ENCODE data around the gene CR2. TPM values are rescaled to one million over a fixed set of nuclear protein-coding genes. Genes with fewer than 3 reads are reported as not detected.

The CR2 gene
- 1.0 TPM for polyA plus RNA-seq (2013)

DNA sequence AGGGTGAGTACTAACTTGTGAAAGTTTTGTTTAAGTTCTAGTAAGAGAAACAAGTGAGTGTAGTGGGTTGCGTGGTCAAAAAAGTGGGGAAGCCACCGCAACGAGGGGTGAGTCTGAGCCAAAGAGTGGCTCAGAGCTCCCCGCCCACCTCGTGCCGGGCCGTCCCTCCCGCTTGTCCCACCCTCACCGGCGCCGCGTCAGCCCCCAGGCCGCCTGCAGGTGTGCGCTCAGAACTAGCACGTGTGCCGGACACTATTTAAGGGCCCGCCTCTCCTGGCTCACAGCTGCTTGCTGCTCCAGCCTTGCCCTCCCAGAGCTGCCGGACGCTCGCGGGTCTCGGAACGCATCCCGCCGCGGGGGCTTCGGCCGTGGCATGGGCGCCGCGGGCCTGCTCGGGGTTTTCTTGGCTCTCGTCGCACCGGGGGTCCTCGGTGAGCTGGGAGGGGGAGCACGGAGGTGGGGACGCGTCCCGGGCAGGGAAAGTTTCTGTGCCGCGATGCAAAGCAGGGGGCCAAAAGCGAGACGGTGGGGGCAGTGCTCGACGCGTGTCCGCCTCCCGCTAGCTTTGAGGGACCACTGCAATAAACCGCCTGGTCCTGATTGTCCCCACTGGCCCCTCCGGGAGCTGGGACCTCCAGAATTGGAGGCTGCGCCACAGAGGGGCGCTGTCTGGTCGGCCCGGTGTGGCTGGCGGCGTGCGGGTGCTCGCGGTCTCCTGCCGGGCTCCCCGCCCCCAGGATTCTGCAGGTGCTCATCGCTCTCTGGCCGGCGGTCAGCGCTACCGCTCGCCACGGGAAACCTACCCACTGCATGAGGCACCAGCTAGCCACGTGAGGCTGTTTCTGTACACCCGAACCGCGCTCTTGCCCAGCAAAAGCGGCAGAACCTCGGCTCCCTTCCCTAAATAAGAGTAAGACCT, at the start of gene CR2:
CR2 (plus strand) TSS at position 283 of the 919 bp plus-strand sequence; CDS start at position 374, 91 bp downstream.
- peak; percentile 34 to 75 (median 61) for DNase-seq
- POLR2A ChIA-PET, result interaction anchor here (0.6 to 0.7 kb wide), 2 partner anchors 407 to 930 kb away, joined by 3 to 4 read pairs; no protein-coding TSS in a partner anchor
- Histone ChIP-seq H3K9me3 (ENCODE audit: control extremely low read depth in 1 of 5, control insufficient read depth in 4 of 5, insufficient read depth in 2 of 5, low read depth in 1 of 5, low read length in 4 of 5) (no peaks in the 10 kb centered on the region), H3K4me1 (ENCODE audit: control extremely low read depth in 1 of 4, control insufficient read depth in 4 of 4, insufficient read depth in 4 of 4, low read length in 3 of 4) (peaks cover 3 to 14% (median 12%) of the 10 kb centered on the region in 4 experiments), H3K4me3 (ENCODE audit: control insufficient read depth in 1 of 7, extremely low read depth in 1 of 7, insufficient read depth in 4 of 7, low read depth in 2 of 7, low read length in 6 of 7) (peak within 1 kb of the TSS; percentile 34 to 74 (median 57)), H3K27me3 (replicated peaks in 2 of 5; ENCODE audit: control insufficient read depth in 4 of 5, insufficient read depth in 5 of 5, low read length in 4 of 5) (peaks cover 0 to 39% (median 13%) of the 10 kb centered on the region in 5 experiments), H3K36me3 (ENCODE audit: control insufficient read depth in 4 of 4, insufficient read depth in 4 of 4, low read length in 3 of 4) (no peaks in the 10 kb centered on the region), H3K27ac (ENCODE audit: insufficient read depth in 1 of 2, low read depth in 1 of 2, low read length in 2 of 2, poor library complexity in 1 of 2, severe bottlenecking in 2 of 2) (no peak within 1 kb of the TSS)
- CTCF ChIA-PET, result interaction anchor here (0.6 to 1.9 kb wide), 6 partner anchors 9 to 45 kb away, joined by 3 to 7 read pairs (median 4); no protein-coding TSS in a partner anchor
- WGBS (ENCODE audit: insufficient coverage), result under 1% methylated on average over 64 of the region's 75 CpGs

DNA sequence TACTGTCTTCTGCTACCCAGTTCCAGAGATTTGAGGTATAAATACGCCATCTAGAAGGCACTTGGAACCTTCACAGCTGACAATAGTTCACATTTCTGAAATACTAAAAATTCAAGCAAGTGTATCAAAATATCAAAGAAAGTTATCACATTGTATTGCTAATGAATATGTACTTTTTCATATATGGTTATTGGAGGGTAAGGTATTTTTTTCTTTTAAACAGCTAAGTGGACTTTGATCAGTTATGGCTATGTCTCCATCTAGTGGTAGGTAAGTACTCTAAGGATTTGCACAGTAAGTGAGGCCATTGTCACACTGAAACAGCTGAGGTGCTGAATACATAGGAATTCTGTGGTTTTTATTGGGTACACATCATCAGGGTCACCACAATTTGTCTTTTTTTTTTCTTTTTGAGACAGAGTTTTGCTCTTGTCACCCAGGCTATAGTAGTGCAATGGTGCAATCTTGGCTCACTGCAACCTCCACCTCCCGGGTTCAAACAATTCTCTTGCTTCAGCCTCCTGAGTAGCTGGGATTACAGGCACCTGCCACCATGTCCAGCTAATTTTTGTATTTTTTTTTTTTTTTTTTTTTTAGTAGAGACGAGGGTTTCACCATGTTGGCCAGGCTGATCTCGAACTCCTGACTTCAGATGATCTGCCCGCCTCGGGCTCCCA, 49.1 kb upstream of the CR2 start:
- ChIA-PET POLR2A (interaction anchor here (0.6 kb wide), 4 partner anchors 95 to 437 kb away, joined by 3 to 4 read pairs (median 4); no protein-coding TSS in a partner anchor), CTCF (interaction anchor here (0.6 to 3.7 kb wide), 28 partner anchors 8 to 977 kb away, joined by 3 to 38 read pairs (median 3); partner anchors contain the start of genes C4BPA, CD55 and CR1)
- H3K4me3 ChIP-seq (ENCODE audit: control insufficient read depth in 1 of 7, extremely low read depth in 1 of 7, insufficient read depth in 4 of 7, low read depth in 2 of 7, low read length in 6 of 7), result no peak overlapping the region
- DNase-seq, result peak; percentile 70 to 84 (median 81)
- peaks cover 0 to 3% (median 0%) of the 10 kb centered on the region in 5 experiments for H3K9me3 ChIP-seq (ENCODE audit: control extremely low read depth in 1 of 5, control insufficient read depth in 4 of 5, insufficient read depth in 2 of 5, low read depth in 1 of 5, low read length in 4 of 5)
- H3K36me3 ChIP-seq (ENCODE audit: control insufficient read depth in 4 of 4, insufficient read depth in 4 of 4, low read length in 3 of 4), result no peaks in the 10 kb centered on the region
- no peak overlapping the region for H3K27ac ChIP-seq (ENCODE audit: insufficient read depth in 1 of 2, low read depth in 1 of 2, low read length in 2 of 2, poor library complexity in 1 of 2, severe bottlenecking in 2 of 2)
- no peaks in the 10 kb centered on the region for H3K27me3 ChIP-seq (replicated peaks in 2 of 5; ENCODE audit: control insufficient read depth in 4 of 5, insufficient read depth in 5 of 5, low read length in 4 of 5)
- WGBS (ENCODE audit: insufficient coverage), result no CpG with 5 or more reads among the region's 6 CpGs
- H3K4me1 ChIP-seq (ENCODE audit: control extremely low read depth in 1 of 4, control insufficient read depth in 4 of 4, insufficient read depth in 4 of 4, low read length in 3 of 4), result peaks cover 0 to 6% (median 1%) of the 10 kb centered on the region in 4 experiments

DNA sequence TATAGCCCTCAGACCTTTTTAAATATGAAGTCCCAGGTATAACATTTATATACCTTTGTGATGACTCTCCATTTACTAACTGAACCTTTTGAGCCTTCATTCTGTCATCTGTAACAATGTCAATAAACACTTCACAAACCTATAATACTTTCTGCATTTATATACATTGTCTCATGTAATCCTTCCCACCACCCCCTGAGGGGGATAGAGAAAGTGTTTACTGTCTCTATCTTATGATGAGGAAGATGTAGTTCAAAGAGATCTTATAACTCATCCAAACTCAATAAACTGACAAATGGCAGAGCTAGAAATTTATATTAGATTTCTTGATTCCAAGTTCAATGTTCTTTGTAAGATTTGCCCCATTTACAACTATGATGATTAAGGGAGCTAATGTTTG, 48.3 kb upstream of the CR2 start:
- no peaks in the 10 kb centered on the region for H3K27me3 ChIP-seq (replicated peaks in 2 of 5; ENCODE audit: control insufficient read depth in 4 of 5, insufficient read depth in 5 of 5, low read length in 4 of 5)
- H3K36me3 ChIP-seq (ENCODE audit: control insufficient read depth in 4 of 4, insufficient read depth in 4 of 4, low read length in 3 of 4), result no peaks in the 10 kb centered on the region
- H3K9me3 ChIP-seq (ENCODE audit: control extremely low read depth in 1 of 5, control insufficient read depth in 4 of 5, insufficient read depth in 2 of 5, low read depth in 1 of 5, low read length in 4 of 5), result peaks cover 0 to 3% (median 0%) of the 10 kb centered on the region in 5 experiments
- H3K4me3 ChIP-seq (ENCODE audit: control insufficient read depth in 1 of 7, extremely low read depth in 1 of 7, insufficient read depth in 4 of 7, low read depth in 2 of 7, low read length in 6 of 7), result no peak overlapping the region
- ChIA-PET POLR2A (interaction anchor here (0.6 kb wide), 1 partner anchor 438 kb away, joined by 4 read pairs; no protein-coding TSS in a partner anchor), CTCF (interaction anchor here (0.7 to 3.7 kb wide), 23 partner anchors 8 to 360 kb away, joined by 3 to 38 read pairs (median 4); partner anchors contain the start of genes C4BPA, CD55 and CR1)
- H3K27ac ChIP-seq (ENCODE audit: insufficient read depth in 1 of 2, low read depth in 1 of 2, low read length in 2 of 2, poor library complexity in 1 of 2, severe bottlenecking in 2 of 2), result no peak overlapping the region
- H3K4me1 ChIP-seq (ENCODE audit: control extremely low read depth in 1 of 4, control insufficient read depth in 4 of 4, insufficient read depth in 4 of 4, low read length in 3 of 4), result peaks cover 0 to 6% (median 1%) of the 10 kb centered on the region in 4 experiments
- DNase-seq, result peak in 1 of 3 donors; percentile 20

DNA sequence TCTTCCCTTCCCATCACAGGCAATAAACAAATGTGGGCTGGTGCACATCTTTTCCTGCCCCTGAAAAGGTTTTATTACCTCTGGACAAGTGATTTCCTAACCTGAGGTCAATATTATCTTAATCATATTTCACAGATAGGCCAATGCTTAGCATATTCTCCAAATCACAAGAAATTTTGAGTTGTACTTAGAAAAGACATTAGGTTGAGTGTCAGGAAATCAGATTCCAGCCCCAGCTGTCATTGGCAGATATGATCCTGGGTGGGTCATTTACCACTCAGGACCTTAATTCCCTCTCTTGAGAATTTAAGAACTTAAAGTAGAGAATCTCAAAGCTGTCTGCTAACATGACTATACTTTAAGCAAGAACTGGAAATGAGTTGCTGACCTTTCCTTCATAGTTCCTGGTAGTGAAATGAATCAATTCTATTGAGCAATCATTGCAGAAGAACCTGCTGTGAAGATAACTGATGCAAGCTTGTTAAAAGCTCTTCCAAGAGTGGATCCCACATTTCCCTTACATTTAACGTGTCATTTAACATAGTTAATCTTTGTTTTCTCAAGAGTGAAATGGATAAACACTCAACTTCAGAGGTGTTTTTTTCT, 46.4 kb upstream of the CR2 start:
- Histone ChIP-seq H3K27me3 (replicated peaks in 2 of 5; ENCODE audit: control insufficient read depth in 4 of 5, insufficient read depth in 5 of 5, low read length in 4 of 5) (no peaks in the 10 kb centered on the region), H3K4me3 (ENCODE audit: control insufficient read depth in 1 of 7, extremely low read depth in 1 of 7, insufficient read depth in 4 of 7, low read depth in 2 of 7, low read length in 6 of 7) (no peak overlapping the region), H3K36me3 (ENCODE audit: control insufficient read depth in 4 of 4, insufficient read depth in 4 of 4, low read length in 3 of 4) (no peaks in the 10 kb centered on the region), H3K4me1 (ENCODE audit: control extremely low read depth in 1 of 4, control insufficient read depth in 4 of 4, insufficient read depth in 4 of 4, low read length in 3 of 4) (peaks cover 0 to 8% (median 2%) of the 10 kb centered on the region in 4 experiments), H3K9me3 (ENCODE audit: control extremely low read depth in 1 of 5, control insufficient read depth in 4 of 5, insufficient read depth in 2 of 5, low read depth in 1 of 5, low read length in 4 of 5) (no peaks in the 10 kb centered on the region), H3K27ac (ENCODE audit: insufficient read depth in 1 of 2, low read depth in 1 of 2, low read length in 2 of 2, poor library complexity in 1 of 2, severe bottlenecking in 2 of 2) (no peak overlapping the region)
- ChIA-PET CTCF (interaction anchor here (0.7 to 1.7 kb wide), 8 partner anchors 10 to 326 kb away, joined by 3 to 6 read pairs (median 3); partner anchors contain the start of gene CR1), POLR2A (interaction anchor here (0.6 kb wide), 1 partner anchor 66 kb away, joined by 5 read pairs; no protein-coding TSS in a partner anchor)
- DNase-seq, result no peak
- WGBS (ENCODE audit: insufficient coverage), result 100% methylated on average over 1 of the region's 1 CpG

GRCh38 chr1:207412845-207413244, 41.3 kb upstream of the CR2 start:
- 87% methylated on average over 2 of the region's 2 CpGs for WGBS (ENCODE audit: insufficient coverage)
- Histone ChIP-seq H3K27me3 (replicated peaks in 2 of 5; ENCODE audit: control insufficient read depth in 4 of 5, insufficient read depth in 5 of 5, low read length in 4 of 5) (no peaks in the 10 kb centered on the region), H3K4me1 (ENCODE audit: control extremely low read depth in 1 of 4, control insufficient read depth in 4 of 4, insufficient read depth in 4 of 4, low read length in 3 of 4) (peaks cover 27 to 50% (median 44%) of the 10 kb centered on the region in 4 experiments), H3K27ac (ENCODE audit: insufficient read depth in 1 of 2, low read depth in 1 of 2, low read length in 2 of 2, poor library complexity in 1 of 2, severe bottlenecking in 2 of 2) (no peak overlapping the region), H3K9me3 (ENCODE audit: control extremely low read depth in 1 of 5, control insufficient read depth in 4 of 5, insufficient read depth in 2 of 5, low read depth in 1 of 5, low read length in 4 of 5) (no peaks in the 10 kb centered on the region), H3K36me3 (ENCODE audit: control insufficient read depth in 4 of 4, insufficient read depth in 4 of 4, low read length in 3 of 4) (no peaks in the 10 kb centered on the region), H3K4me3 (ENCODE audit: control insufficient read depth in 1 of 7, extremely low read depth in 1 of 7, insufficient read depth in 4 of 7, low read depth in 2 of 7, low read length in 6 of 7) (no peak overlapping the region)
- ChIA-PET POLR2A (no interaction called here), CTCF (interaction anchor here (0.7 to 2.1 kb wide), 5 partner anchors 8 to 329 kb away, joined by 3 to 6 read pairs (median 3); no protein-coding TSS in a partner anchor)
- no peak for DNase-seq

- CTCF ChIA-PET, result interaction anchor here (1.0 to 1.1 kb wide), 2 partner anchors 10 to 35 kb away, joined by 3 read pairs; no protein-coding TSS in a partner anchor
- POLR2A ChIA-PET, result no interaction called here
- Histone ChIP-seq H3K4me3 (ENCODE audit: control insufficient read depth in 1 of 7, extremely low read depth in 1 of 7, insufficient read depth in 4 of 7, low read depth in 2 of 7, low read length in 6 of 7) (peak overlapping the region in 4 of 7 experiments; percentile 4 to 55 (median 27)), H3K9me3 (ENCODE audit: control extremely low read depth in 1 of 5, control insufficient read depth in 4 of 5, insufficient read depth in 2 of 5, low read depth in 1 of 5, low read length in 4 of 5) (peaks cover 0 to 5% (median 0%) of the 10 kb centered on the region in 5 experiments), H3K36me3 (ENCODE audit: control insufficient read depth in 4 of 4, insufficient read depth in 4 of 4, low read length in 3 of 4) (no peaks in the 10 kb centered on the region), H3K27me3 (replicated peaks in 2 of 5; ENCODE audit: control insufficient read depth in 4 of 5, insufficient read depth in 5 of 5, low read length in 4 of 5) (no peaks in the 10 kb centered on the region), H3K27ac (ENCODE audit: insufficient read depth in 1 of 2, low read depth in 1 of 2, low read length in 2 of 2, poor library complexity in 1 of 2, severe bottlenecking in 2 of 2) (peak overlapping the region in 1 of 2 experiments; percentile 44), H3K4me1 (ENCODE audit: control extremely low read depth in 1 of 4, control insufficient read depth in 4 of 4, insufficient read depth in 4 of 4, low read length in 3 of 4) (peaks cover 32 to 60% (median 52%) of the 10 kb centered on the region in 4 experiments)
- peak; percentile 64 to 88 (median 79) for DNase-seq
- 0% methylated on average over 1 of the region's 4 CpGs for WGBS (ENCODE audit: insufficient coverage)
Measured at GRCh38 chr1:207414606-207415108, 39.5 kb upstream of the CR2 start.

Measured in common myeloid progenitor, CD34-positive (primary cell).